ENCODE data around the gene CMTM4.
"Not testable (repeated sequence)": the region's sequence is repeated elsewhere in the genome, so short reads cannot be mapped to it uniquely, and the experiment has no call there.

The CMTM4 gene

GRCh38 chr16:66639091-66639885 is 57.3 kb downstream of the CMTM4 start:
- no peak for DNase-seq

- DNase-seq, result no peak
These were observed 58.7 kb downstream of the CMTM4 start for GRCh38 chr16:66637806-66638205.

GRCh38 chr16:66636199-66636598 is 60.3 kb downstream of the CMTM4 start:
- no peak for DNase-seq

- DNase-seq, result no peak
These were observed 61.1 kb downstream of the CMTM4 start for GRCh38 chr16:66635406-66635805.

- no peak for DNase-seq
These were observed 61.9 kb downstream of the CMTM4 start for GRCh38 chr16:66634527-66635196.

GRCh38 chr16:66631558-66631957 is 65.0 kb downstream of the CMTM4 start:
- DNase-seq, result not testable (repeated sequence)

GRCh38 chr16:66630561-66631260 is 65.8 kb downstream of the CMTM4 start:
- DNase-seq, result not testable (repeated sequence)

GRCh38 chr16:66629856-66630255 is 66.7 kb downstream of the CMTM4 start:
- no peak for DNase-seq

GRCh38 chr16:66627611-66628378 is 68.7 kb downstream of the CMTM4 start:
- not testable (repeated sequence) for DNase-seq

- no peak for DNase-seq
These were observed 72.8 kb downstream of the CMTM4 start for GRCh38 chr16:66623755-66624154.

GRCh38 chr16:66622863-66623262 is 73.7 kb downstream of the CMTM4 start:
- DNase-seq, result no peak

GRCh38 chr16:66621973-66622372 is 74.6 kb downstream of the CMTM4 start:
- no peak for DNase-seq

- no peak for DNase-seq
These were observed 76.1 kb downstream of the CMTM4 start for GRCh38 chr16:66620429-66620795.

GRCh38 chr16:66619534-66620428 is 76.8 kb downstream of the CMTM4 start:
- no peak for DNase-seq

- no peak for DNase-seq
These were observed 77.8 kb downstream of the CMTM4 start for GRCh38 chr16:66618588-66619375.

GRCh38 chr16:66617728-66618127 is 78.8 kb downstream of the CMTM4 start:
- no peak for DNase-seq

GRCh38 chr16:66617010-66617434 is 79.5 kb downstream of the CMTM4 start:
- no peak for DNase-seq

GRCh38 chr16:66616592-66616991 is 80.0 kb downstream of the CMTM4 start:
- DNase-seq, result no peak

- no peak for DNase-seq
These were observed 80.4 kb downstream of the CMTM4 start for GRCh38 chr16:66616169-66616568.

- no peak for DNase-seq
These were observed 82.3 kb downstream of the CMTM4 start for GRCh38 chr16:66614161-66614802.

- no peak for DNase-seq
These were observed 84.1 kb downstream of the CMTM4 start for GRCh38 chr16:66612422-66612821.

Data from GDM1 (cell line).